Measurements from ENCODE around the gene MED27. TPM values are rescaled to one million over a fixed set of nuclear protein-coding genes. Genes with fewer than 3 reads are reported as not detected.

Gene MED27
- total and polyA plus RNA-seq, 12 donors, result 8.0 to 20.7 (median 17.1) TPM

GRCh38 chr9:132023419-132024180, 56.1 kb downstream of the MED27 start:
- TF ChIP-seq CTCF (IDR thresholded peaks at IDR 0.05), result no peak
- Histone ChIP-seq H3K36me3 (no peaks in the 10 kb centered on the region), H3K27ac (no peak overlapping the region), H3K4me1 (peaks cover 3 to 46% (median 15%) of the 10 kb centered on the region in 9 donors), H3K9me3 (no peaks in the 10 kb centered on the region), H3K4me3 (no peak overlapping the region), H3K27me3 (no peaks in the 10 kb centered on the region)
- DNase-seq (no peak), ATAC-seq (no peak)
- intact Hi-C loops (cut with DNase I), result no loop called here
- WGBS, 2 donors, result 71 to 73% methylated on average over 5 of the region's 5 CpGs

GRCh38 chr9:132020820-132021510, 58.7 kb downstream of the MED27 start:
- intact Hi-C loops (cut with DNase I), result no loop called here
- 57 to 62% methylated on average over 4 of the region's 4 CpGs for WGBS, 2 donors

GRCh38 chr9:132020272-132020671, 59.4 kb downstream of the MED27 start:
- Histone ChIP-seq H3K27me3 (no peaks in the 10 kb centered on the region), H3K4me1 (peaks cover 3 to 42% (median 10%) of the 10 kb centered on the region in 9 donors), H3K27ac (no peak overlapping the region), H3K4me3 (no peak overlapping the region), H3K36me3 (no peaks in the 10 kb centered on the region), H3K9me3 (no peaks in the 10 kb centered on the region)
- DNase-seq, result no peak
- no peak for ATAC-seq
- no peak for TF ChIP-seq CTCF (IDR thresholded peaks at IDR 0.05)
- WGBS, 2 donors, result 95 to 99% methylated on average over 2 of the region's 2 CpGs
- intact Hi-C loops (cut with DNase I), result no loop called here

More at GRCh38 chr9:132020820-132021510, 58.7 kb downstream of the MED27 start:
- TF ChIP-seq CTCF (IDR thresholded peaks at IDR 0.05), result no peak
- H3K27me3 ChIP-seq, result no peaks in the 10 kb centered on the region
- H3K4me1 ChIP-seq, result peaks cover 3 to 42% (median 10%) of the 10 kb centered on the region in 9 donors
- no peak overlapping the region for H3K27ac ChIP-seq
- H3K9me3 ChIP-seq, result no peaks in the 10 kb centered on the region
- no peak for ATAC-seq
- no peaks in the 10 kb centered on the region for H3K36me3 ChIP-seq
- no peak overlapping the region for H3K4me3 ChIP-seq
- no peak for DNase-seq

GRCh38 chr9:132019702-132020101, 60.0 kb downstream of the MED27 start:
- DNase-seq (no peak), ATAC-seq (peak in 3 of 8 donors; percentile 19 to 26 (median 22))
- Histone ChIP-seq H3K4me3 (no peak overlapping the region), H3K4me1 (peaks cover 3 to 42% (median 10%) of the 10 kb centered on the region in 9 donors), H3K27me3 (no peaks in the 10 kb centered on the region), H3K27ac (no peak overlapping the region), H3K9me3 (no peaks in the 10 kb centered on the region), H3K36me3 (no peaks in the 10 kb centered on the region)
- 63 to 77% methylated on average over 7 of the region's 7 CpGs for WGBS, 2 donors
- TF ChIP-seq CTCF (IDR thresholded peaks at IDR 0.05), result no peak
- intact Hi-C loops (cut with DNase I), result no loop called here

Measured in heart right ventricle (tissue), 16 donors.